ENCODE data around the gene CLCN3. TPM values are rescaled to one million over a fixed set of nuclear protein-coding genes. Genes with fewer than 3 reads are reported as not detected.

CLCN3 gene
- total and polyA plus RNA-seq, 9 of the 15 experiments (the other 6 are each of a cell fraction or from before 2014, with no cell fraction given), result 12.7 to 60.6 (median 38.5) TPM

GRCh38 chr4:169625886-169626285 is 5.5 kb downstream of the CLCN3 start (continued):
- TF ChIP-seq FOXP1 (CRISPR knock-in tag; IDR thresholded peaks at IDR 0.05) (no peak), ARHGAP35 (IDR thresholded peaks at IDR 0.05; ENCODE audit: partially characterized antibody) (no peak), ESRRB (CRISPR knock-in tag; IDR thresholded peaks at IDR 0.05; ENCODE audit: borderline replicate concordance) (no peak), CTCFL (IDR thresholded peaks at IDR 0.05; ENCODE audit: borderline replicate concordance, insufficient read depth, low read depth, low read length, poor library complexity, severe bottlenecking) (no peak), PTRF (tag; IDR thresholded peaks at IDR 0.05) (no peak), JUND (IDR thresholded peaks at IDR 0.05; ENCODE audit: borderline replicate concordance, low read depth, low read length) (0 out of 2 replicates have a peak, but pooled peaks have one; percentile 47), JUND (tag; IDR thresholded peaks at IDR 0.05; ENCODE audit: borderline replicate concordance, low read depth, low read length) (no peak), ZNF384 (IDR thresholded peaks at IDR 0.05; ENCODE audit: low read depth, low read length) (no peak), MECOM (CRISPR knock-in tag; IDR thresholded peaks at IDR 0.05) (no peak), MBD1 (CRISPR knock-in tag; IDR thresholded peaks at IDR 0.05) (no peak), ZNF398 (CRISPR knock-in tag; IDR thresholded peaks at IDR 0.05) (no peak), SETDB1 (IDR thresholded peaks at IDR 0.05; ENCODE audit: low read length) (no peak), HMBOX1 (IDR thresholded peaks at IDR 0.05) (0 out of 2 replicates have a peak, but pooled peaks have one; percentile 13), MTA2 (IDR thresholded peaks at IDR 0.05; ENCODE audit: low read depth) (peak; percentile 76), CXXC5 (CRISPR knock-in tag; IDR thresholded peaks at IDR 0.05) (peak; percentile 38; the same call in 1 of the 2 replicates), POLR2G (IDR thresholded peaks at IDR 0.05; ENCODE audit: low read depth, low read length) (no peak), IFI16 (CRISPR knock-in tag; IDR thresholded peaks at IDR 0.05) (no peak), ZC3H4 (CRISPR knock-in tag; IDR thresholded peaks at IDR 0.05; ENCODE audit: borderline replicate concordance) (no peak), CTBP1 (IDR thresholded peaks at IDR 0.05; ENCODE audit: borderline replicate concordance) (peak; percentile 34; the same call in 1 of the 2 replicates), VEZF1 (CRISPR knock-in tag; IDR thresholded peaks at IDR 0.05) (peak; percentile 75)

Data from K562 (cell line).